Rectal smooth muscle tissue (tissue), 1 donor: ENCODE results near the gene SLC6A7.

Source experiments
- H3K27ac ChIP-seq: one replicate; pipeline ENCODE4 v1.7.0; 2013; ENCODE audit warnings: low read depth, low read length, inconsistent platforms
- H3K27me3 ChIP-seq: one replicate; pipeline ENCODE4 v1.7.0; 2013; ENCODE audit warnings: low read length; ENCODE audit not compliant: control insufficient read depth, insufficient read depth
- H3K36me3 ChIP-seq: one replicate; pipeline ENCODE4 v1.7.0; 2013; ENCODE audit warnings: low read length; ENCODE audit not compliant: control insufficient read depth, insufficient read depth
- H3K4me1 ChIP-seq: one replicate; pipeline ENCODE4 v1.7.0; 2013; ENCODE audit warnings: low read length; ENCODE audit not compliant: control insufficient read depth, insufficient read depth
- H3K4me3 ChIP-seq: one replicate; pipeline ENCODE4 v1.7.0; 2013; ENCODE audit warnings: low read length
- H3K9ac ChIP-seq: one replicate; pipeline ENCODE4 v1.7.0; 2013; ENCODE audit warnings: low read length

SLC6A7 gene

DNA sequence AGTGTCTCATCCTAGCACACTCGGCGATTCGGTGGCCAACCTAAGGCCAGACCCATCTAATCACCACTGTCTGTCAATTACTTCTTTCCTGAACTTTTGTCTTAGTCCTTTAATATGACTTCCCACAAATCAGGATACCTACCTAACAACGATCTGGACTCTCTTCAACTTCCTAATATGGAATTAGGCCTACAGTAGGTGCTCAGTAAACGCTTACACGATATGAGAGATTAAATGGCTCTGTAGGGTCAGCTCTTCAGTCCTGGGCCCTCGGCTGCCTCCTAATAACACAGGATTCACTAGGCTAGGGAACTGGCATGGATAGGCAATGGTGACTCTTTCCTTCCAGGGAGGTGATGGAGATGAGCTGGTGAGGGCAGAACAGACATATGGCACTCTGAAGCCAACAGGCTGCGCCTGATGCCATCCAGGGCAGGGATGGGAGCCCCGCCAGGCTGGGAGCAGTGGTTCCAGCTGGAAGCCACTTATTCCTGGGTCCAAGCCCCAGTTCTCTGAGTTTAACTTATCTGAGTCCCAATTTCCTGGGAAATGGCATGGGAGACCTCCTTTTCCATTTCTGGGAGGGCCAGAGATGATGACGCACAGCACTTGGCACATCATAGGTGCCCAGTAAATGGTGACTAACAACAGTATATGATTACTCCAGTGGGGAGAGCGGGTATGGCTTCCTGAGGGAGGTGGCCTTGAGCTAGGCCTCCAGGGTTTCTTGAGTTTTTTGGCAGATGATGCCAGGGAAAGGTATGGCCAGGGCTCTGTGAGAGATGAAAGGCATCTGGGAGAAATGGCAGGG lies 41.5 kb upstream of the SLC6A7 start:
- H3K9ac ChIP-seq: no peak overlapping the region
- H3K27me3 ChIP-seq: no peaks in the 10 kb centered on the region
- no peak overlapping the region for H3K4me3 ChIP-seq
- H3K27ac ChIP-seq: no peak overlapping the region
- peaks cover 11% of the 10 kb centered on the region for H3K4me1 ChIP-seq
- H3K36me3 ChIP-seq: no peaks in the 10 kb centered on the region

GRCh38 chr5:150149618-150150017 lies 40.2 kb upstream of the SLC6A7 start:
- Histone ChIP-seq H3K36me3 (no peaks in the 10 kb centered on the region), H3K27ac (no peak overlapping the region), H3K4me1 (peaks cover 2% of the 10 kb centered on the region), H3K27me3 (no peaks in the 10 kb centered on the region), H3K4me3 (no peak overlapping the region), H3K9ac (no peak overlapping the region)

- Histone ChIP-seq H3K27me3 (no peaks in the 10 kb centered on the region), H3K4me3 (peak overlapping the region; percentile 67), H3K36me3 (no peaks in the 10 kb centered on the region), H3K27ac (no peak overlapping the region), H3K9ac (no peak overlapping the region), H3K4me1 (peaks cover 10% of the 10 kb centered on the region)
Measured at GRCh38 chr5:150152636-150153462, 37.0 kb upstream of the SLC6A7 start.

- H3K4me1 ChIP-seq: peaks cover 10% of the 10 kb centered on the region
- no peak overlapping the region for H3K9ac ChIP-seq
- H3K27me3 ChIP-seq: no peaks in the 10 kb centered on the region
- H3K4me3 ChIP-seq: peak overlapping the region; percentile 67
- no peaks in the 10 kb centered on the region for H3K36me3 ChIP-seq
- H3K27ac ChIP-seq: no peak overlapping the region
Measured at GRCh38 chr5:150153483-150153882, 36.4 kb upstream of the SLC6A7 start.

- peak overlapping the region; percentile 68 for H3K27ac ChIP-seq
- no peaks in the 10 kb centered on the region for H3K27me3 ChIP-seq
- no peak overlapping the region for H3K9ac ChIP-seq
- no peaks in the 10 kb centered on the region for H3K36me3 ChIP-seq
- H3K4me3 ChIP-seq: peak overlapping the region; percentile 67
- H3K4me1 ChIP-seq: peaks cover 10% of the 10 kb centered on the region
Measured at GRCh38 chr5:150153957-150154617, 35.8 kb upstream of the SLC6A7 start.

- Histone ChIP-seq H3K27me3 (no peaks in the 10 kb centered on the region), H3K9ac (no peak overlapping the region), H3K4me3 (peak overlapping the region; percentile 67), H3K4me1 (peaks cover 10% of the 10 kb centered on the region), H3K36me3 (no peaks in the 10 kb centered on the region), H3K27ac (peak overlapping the region; percentile 68)
Measured at GRCh38 chr5:150154618-150155128, 35.2 kb upstream of the SLC6A7 start.

DNA sequence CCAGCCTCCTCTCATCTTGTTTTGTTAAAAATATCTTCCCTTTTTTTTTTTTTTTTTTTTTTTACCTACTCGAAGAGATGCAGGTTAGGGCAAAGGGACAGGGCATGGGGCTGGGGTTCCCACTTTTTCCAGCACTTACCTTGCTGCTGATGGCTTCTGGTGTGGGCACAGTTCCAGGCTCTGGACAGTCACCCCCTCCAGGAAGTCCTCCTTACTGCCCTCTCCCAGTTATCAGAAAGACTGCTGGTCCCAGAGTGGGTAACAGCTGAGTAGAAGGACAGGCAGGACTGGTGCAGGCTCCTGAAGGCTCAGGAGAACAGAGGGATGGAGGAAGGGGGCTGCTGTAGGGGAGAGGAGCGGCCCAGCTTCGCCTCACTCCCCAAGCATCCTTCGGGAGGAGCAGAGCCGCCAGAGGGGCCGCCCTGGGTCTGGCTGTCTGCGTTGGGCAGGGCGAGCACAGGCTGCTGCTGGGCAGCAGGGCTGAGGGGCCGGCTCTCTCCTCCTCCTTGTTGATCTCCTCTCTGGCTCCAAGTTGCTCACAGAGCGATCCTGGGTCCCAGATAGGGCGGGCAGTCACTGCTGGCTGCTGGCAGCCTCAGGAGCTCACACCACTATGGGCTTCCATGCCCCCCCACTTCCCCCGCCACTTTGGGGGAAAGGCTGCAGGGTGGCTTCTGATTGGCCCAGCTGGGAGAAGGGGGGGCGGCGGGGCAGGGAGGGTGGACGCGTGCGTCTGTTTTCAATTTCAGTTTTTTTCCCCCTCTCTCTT lies 34.4 kb upstream of the SLC6A7 start, which contains the start of gene PDGFRB:
PDGFRB (minus strand) TSS at position 588 of the 769 bp plus-strand sequence. CDS start 18,798 bp downstream, outside the sequence.
- Histone ChIP-seq H3K27ac (peak within 1 kb of the TSS; percentile 76), H3K4me3 (peak within 1 kb of the TSS; percentile 67), H3K27me3 (no peaks in the 10 kb centered on the region), H3K36me3 (no peaks in the 10 kb centered on the region), H3K4me1 (peaks cover 10% of the 10 kb centered on the region), H3K9ac (peak within 1 kb of the TSS; percentile 35)

GRCh38 chr5:150156027-150156368 lies 33.9 kb upstream of the SLC6A7 start:
- Histone ChIP-seq H3K27me3 (no peaks in the 10 kb centered on the region), H3K27ac (peak overlapping the region; percentile 76), H3K4me1 (peaks cover 10% of the 10 kb centered on the region), H3K9ac (peak overlapping the region; percentile 35), H3K4me3 (peak overlapping the region; percentile 67), H3K36me3 (no peaks in the 10 kb centered on the region)

- Histone ChIP-seq H3K9ac (no peak overlapping the region), H3K36me3 (no peaks in the 10 kb centered on the region), H3K4me1 (peaks cover 10% of the 10 kb centered on the region), H3K27me3 (no peaks in the 10 kb centered on the region), H3K4me3 (no peak overlapping the region), H3K27ac (no peak overlapping the region)
Measured at GRCh38 chr5:150156540-150156939, 33.3 kb upstream of the SLC6A7 start.

DNA sequence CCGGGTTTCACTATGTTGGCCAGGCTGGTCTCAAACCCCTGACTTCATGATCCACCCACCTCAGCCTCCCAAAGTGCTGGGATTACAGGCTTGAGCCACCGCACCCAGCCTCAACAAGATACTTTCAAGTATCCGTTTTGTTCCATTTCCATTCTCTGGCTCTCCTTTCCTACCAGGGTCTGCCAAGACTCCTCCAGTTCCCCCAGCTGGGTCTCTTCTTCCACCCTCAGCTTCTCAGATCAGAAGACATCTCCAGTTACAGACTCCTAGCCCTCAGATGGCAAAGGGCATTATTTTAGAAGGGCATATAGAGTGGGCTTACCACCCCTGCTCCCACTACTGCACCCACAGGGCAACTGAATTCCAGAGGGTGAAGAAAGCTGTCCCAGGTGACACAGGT lies 32.7 kb upstream of the SLC6A7 start:
- Histone ChIP-seq H3K27ac (no peak overlapping the region), H3K27me3 (no peaks in the 10 kb centered on the region), H3K4me1 (peaks cover 10% of the 10 kb centered on the region), H3K36me3 (no peaks in the 10 kb centered on the region), H3K9ac (no peak overlapping the region), H3K4me3 (no peak overlapping the region)

DNA sequence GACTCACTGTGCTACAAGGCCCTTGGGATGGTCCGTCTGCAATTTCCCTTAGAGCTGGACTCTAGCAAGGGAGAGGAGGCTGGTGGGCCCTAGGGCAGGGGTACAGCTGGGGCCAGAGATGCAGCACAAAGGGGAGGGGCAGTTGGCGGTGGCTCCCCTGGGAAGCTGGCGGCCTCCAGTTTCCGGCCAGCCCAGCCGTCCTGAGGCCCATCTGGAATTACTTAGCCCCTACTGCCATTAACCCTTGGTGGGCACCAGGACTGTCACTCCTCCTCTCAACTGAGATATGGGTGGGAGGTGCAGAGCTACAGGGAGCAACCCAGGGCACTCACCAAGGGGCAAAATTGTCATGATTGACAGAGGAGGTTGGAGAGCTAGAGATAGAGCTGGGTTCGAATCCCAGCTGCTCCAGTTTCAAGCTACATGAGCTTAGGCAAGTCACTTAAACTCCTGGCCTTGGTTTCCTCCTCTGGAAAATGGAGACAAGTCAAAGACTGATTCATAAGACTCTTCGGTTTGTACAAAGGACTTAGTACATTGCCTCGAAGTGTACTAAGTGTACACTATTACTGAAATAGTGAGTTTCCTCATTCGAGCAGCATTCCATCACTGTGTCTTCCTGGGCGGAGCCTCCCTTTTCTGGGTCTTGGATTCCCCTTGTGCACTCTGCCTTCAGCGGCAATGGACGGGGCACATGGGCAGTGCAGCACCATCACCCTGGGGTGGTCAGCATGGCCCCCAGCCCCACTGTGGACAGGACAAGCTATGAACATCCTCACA lies 31.5 kb upstream of the SLC6A7 start:
- no peak overlapping the region for H3K4me3 ChIP-seq
- H3K27ac ChIP-seq: no peak overlapping the region
- no peak overlapping the region for H3K9ac ChIP-seq
- no peaks in the 10 kb centered on the region for H3K27me3 ChIP-seq
- H3K4me1 ChIP-seq: peaks cover 10% of the 10 kb centered on the region
- H3K36me3 ChIP-seq: no peaks in the 10 kb centered on the region
